Activated CD4-positive, alpha-beta T cell treated with anti-CD3 and anti-CD28 coated beads for 4 hours (primary cell): ENCODE results near the gene BPIFA1.

Experiments
- DNase-seq, 2 donors: peaks; one replicate each; pipeline ENCODE4 v3.0.0-alpha.2; 2020

BPIFA1 gene

GRCh38 chr20:33280000-33280680 lies 44.3 kb downstream of the BPIFA1 start:
- DNase-seq, result no peak

- no peak for DNase-seq
Observed at GRCh38 chr20:33280775-33281174, 45.0 kb downstream of the BPIFA1 start.

- no peak for DNase-seq
Observed at GRCh38 chr20:33281550-33282146, 45.9 kb downstream of the BPIFA1 start.

- DNase-seq, result no peak
Observed at GRCh38 chr20:33282196-33282934, 46.6 kb downstream of the BPIFA1 start.

- DNase-seq, result no peak
Observed at GRCh38 chr20:33282991-33283555, 47.3 kb downstream of the BPIFA1 start, which contains the start of gene BPIFB1. BPIFB1 (plus strand) TSS chr20:33283214; CDS start chr20:33286074, 2,860 bp downstream.

- no peak for DNase-seq
Observed at GRCh38 chr20:33284284-33284683, 48.5 kb downstream of the BPIFA1 start.

- DNase-seq, result no peak
Observed at GRCh38 chr20:33284937-33285336, 49.1 kb downstream of the BPIFA1 start.

- DNase-seq, result no peak
Observed at GRCh38 chr20:33285861-33286495, 50.2 kb downstream of the BPIFA1 start.

- no peak for DNase-seq
Observed at GRCh38 chr20:33287884-33288283, 52.1 kb downstream of the BPIFA1 start.

GRCh38 chr20:33290852-33291251 lies 55.1 kb downstream of the BPIFA1 start:
- no peak for DNase-seq

GRCh38 chr20:33291416-33291815 lies 55.6 kb downstream of the BPIFA1 start:
- DNase-seq, result no peak

- DNase-seq, result peak; percentile 40 to 67
Observed at GRCh38 chr20:33291830-33292355, 56.1 kb downstream of the BPIFA1 start.
